Measurements from ENCODE around the gene ITGBL1.

DNA sequence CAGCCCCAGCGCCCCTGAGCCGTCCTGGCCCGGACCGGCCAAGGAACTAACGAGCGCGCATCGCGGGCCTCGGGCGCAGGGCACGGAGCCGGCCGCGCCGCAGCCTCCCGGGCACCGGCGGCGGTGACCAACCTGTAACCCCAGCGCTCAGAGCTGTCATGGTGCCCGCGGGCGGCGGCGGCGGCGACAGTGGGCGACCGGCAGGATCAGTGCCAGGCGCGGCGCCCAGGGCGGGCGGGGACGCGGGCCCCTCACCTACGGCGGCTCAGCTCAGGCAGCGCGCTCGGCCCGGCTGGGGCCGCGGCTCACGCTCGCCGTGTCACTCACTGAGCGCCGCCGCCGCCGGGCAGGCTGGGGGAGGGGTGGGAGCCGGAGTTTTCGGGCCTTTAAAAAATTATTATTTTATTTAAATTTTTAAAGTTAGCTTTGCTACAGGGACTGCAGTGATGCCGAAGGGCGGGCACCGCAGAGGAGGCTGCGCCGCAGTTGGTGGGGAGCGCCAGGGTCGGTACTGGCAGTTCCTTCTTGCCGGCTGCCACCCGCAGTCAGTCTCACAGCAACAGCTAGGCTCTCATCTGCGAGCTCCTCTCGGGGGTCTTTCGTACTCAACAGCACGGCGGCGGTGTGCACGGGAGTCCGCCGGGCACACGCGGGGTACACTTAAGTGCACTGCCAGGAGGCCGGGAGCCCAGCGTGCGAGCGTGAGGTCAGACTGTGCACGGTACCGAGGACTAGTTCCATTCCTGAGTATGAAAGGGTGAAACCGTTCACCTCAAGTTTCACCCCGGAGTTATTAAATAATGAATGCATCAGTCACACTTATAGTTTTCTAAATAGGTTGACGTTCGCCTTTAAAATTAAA, 36.1 kb upstream of the ITGBL1 start, which contains the start of gene NALCN:
- TF ChIP-seq, protein P1, sequence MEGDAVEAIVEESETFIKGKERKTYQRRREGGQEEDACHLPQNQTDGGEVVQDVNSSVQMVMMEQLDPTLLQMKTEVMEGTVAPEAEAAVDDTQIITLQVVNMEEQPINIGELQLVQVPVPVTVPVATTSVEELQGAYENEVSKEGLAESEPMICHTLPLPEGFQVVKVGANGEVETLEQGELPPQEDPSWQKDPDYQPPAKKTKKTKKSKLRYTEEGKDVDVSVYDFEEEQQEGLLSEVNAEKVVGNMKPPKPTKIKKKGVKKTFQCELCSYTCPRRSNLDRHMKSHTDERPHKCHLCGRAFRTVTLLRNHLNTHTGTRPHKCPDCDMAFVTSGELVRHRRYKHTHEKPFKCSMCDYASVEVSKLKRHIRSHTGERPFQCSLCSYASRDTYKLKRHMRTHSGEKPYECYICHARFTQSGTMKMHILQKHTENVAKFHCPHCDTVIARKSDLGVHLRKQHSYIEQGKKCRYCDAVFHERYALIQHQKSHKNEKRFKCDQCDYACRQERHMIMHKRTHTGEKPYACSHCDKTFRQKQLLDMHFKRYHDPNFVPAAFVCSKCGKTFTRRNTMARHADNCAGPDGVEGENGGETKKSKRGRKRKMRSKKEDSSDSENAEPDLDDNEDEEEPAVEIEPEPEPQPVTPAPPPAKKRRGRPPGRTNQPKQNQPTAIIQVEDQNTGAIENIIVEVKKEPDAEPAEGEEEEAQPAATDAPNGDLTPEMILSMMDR (IDR thresholded peaks at IDR 0.05; ENCODE audit: borderline replicate concordance, extremely low read depth, low read length, poor library complexity, severe bottlenecking), result no peak
- no peak for TF ChIP-seq EZH2 (IDR thresholded peaks at IDR 0.05; ENCODE audit: borderline replicate concordance, low read depth, low read length, severe bottlenecking)
